K562 (cell line): ENCODE measurements around the gene LONRF2. TPM values are rescaled to one million over a fixed set of nuclear protein-coding genes. Genes with fewer than 3 reads are reported as not detected.

Source experiments
- ATAC-seq: fragments of 200-7000 bp; cut with Tn5 transposase; 3 replicates; pipeline ENCODE4 v1.9.1; 2020; ENCODE audit warnings: moderate library complexity
- BruUV-seq: library from RNA; stranded (reverse); fragments of 400-500 nt; replicated peaks from 2 replicates; lab custom pipeline; 2021; lab: Mats Ljungman, UMichigan
- CTCF ChIA-PET: fragments of 300-600 bp; formaldehyde crosslinking; extraction: SDS; loops from one replicate; lab custom pipeline; 2021; ENCODE audit warnings: low intra/inter-chr PET ratio; lab: Yijun Ruan, JAX
- POLR2A ChIA-PET: fragments of 300-600, 350-650 bp; sonication (Branson Sonifier 250); formaldehyde crosslinking; extraction: SDS; loops from one replicate; lab custom pipeline; 2021; ENCODE audit warnings: antibody characterized with exemption, inconsistent platforms; lab: Yijun Ruan, JAX
- DNase-seq, 4 experiments: peaks; one replicate each; pipeline versions ENCODE4 v3.0.0 to v3.0.0-alpha.2; 2011 to 2018; ENCODE audit warnings: low spot score in 3 of 4, mixed read lengths in 3 of 4; ENCODE audit errors: extremely low read depth in 1 of 4
- FAIRE-seq: peaks from 2 replicates; lab custom pipeline; 2011; peaks lifted over from hg19 to GRCh38; lab: Jason Lieb, UNC
- H2AFZ ChIP-seq: 2 replicates; pipeline ENCODE4 v1.6.0; 2011; ENCODE audit warnings: low read depth, low read length, control low read depth, inconsistent platforms
- H3K27ac ChIP-seq: fragments of 200-600 bp; 3 replicates; pipeline ENCODE4 v1.8.0; 2011; ENCODE audit warnings: low read depth, mild to moderate bottlenecking, control low read depth, inconsistent platforms, low read length, moderate library complexity, mixed read lengths; ENCODE audit errors: extremely low read depth
- H3K27me3 ChIP-seq, 2 experiments: fragments of 300-600 bp in 1 of 2; 2 replicates in 1 of 2; 3 replicates in 1 of 2; pipeline versions ENCODE4 v1.6.0 to v1.8.0; 2011; ENCODE audit warnings: inconsistent platforms in 2 of 2, low read length in 2 of 2, mild to moderate bottlenecking in 1 of 2, mixed read lengths in 1 of 2, moderate library complexity in 1 of 2; ENCODE audit not compliant: control insufficient read depth in 2 of 2, insufficient read depth in 2 of 2
- H3K36me3 ChIP-seq: fragments of 300-600 bp; 3 replicates; pipeline ENCODE4 v1.8.0; 2011; ENCODE audit warnings: mild to moderate bottlenecking, low read length, inconsistent platforms; ENCODE audit not compliant: control insufficient read depth, insufficient read depth
- H3K4me1 ChIP-seq, 2 experiments: fragments of 200-600 bp in 1 of 2; replicated peaks in 1 of 2; 2 replicates in 1 of 2; 3 replicates in 1 of 2; pipeline versions ENCODE4 v1.5.1 to v1.8.0; 2011; ENCODE audit warnings: inconsistent platforms in 2 of 2, low read length in 2 of 2, mild to moderate bottlenecking in 1 of 2, mixed read lengths in 1 of 2, moderate library complexity in 1 of 2; ENCODE audit not compliant: control insufficient read depth in 2 of 2, insufficient read depth in 2 of 2
- H3K4me2 ChIP-seq: 2 replicates; pipeline ENCODE4 v1.6.1; 2011; ENCODE audit warnings: low read length, control low read depth, inconsistent platforms, mixed read lengths; ENCODE audit not compliant: insufficient read depth
- H3K4me3 ChIP-seq: fragments of 200-600 bp; sonication (generic), shearing (Covaris generic); 2 replicates; pipeline ENCODE4 v1.5.1; 2016; ENCODE audit warnings: control low read depth, inconsistent platforms
- H3K79me2 ChIP-seq: fragments of 200-600 bp; 3 replicates; pipeline ENCODE4 v1.8.0; 2011; ENCODE audit warnings: low read length, inconsistent platforms; ENCODE audit not compliant: control insufficient read depth, insufficient read depth
- H3K9ac ChIP-seq, 2 experiments: 2 replicates each; pipeline versions ENCODE4 v1.6.0 to v1.6.1; 2011; ENCODE audit warnings: low read depth in 2 of 2, low read length in 2 of 2, control low read depth in 1 of 2, inconsistent platforms in 1 of 2, mild to moderate bottlenecking in 1 of 2, mixed read lengths in 1 of 2; ENCODE audit not compliant: insufficient read depth in 1 of 2
- H3K9me1 ChIP-seq: one replicate; pipeline ENCODE4 v1.6.0; 2011; ENCODE audit warnings: inconsistent platforms, mild to moderate bottlenecking, low read length, moderate library complexity; ENCODE audit not compliant: control insufficient read depth, insufficient read depth
- H3K9me3 ChIP-seq: replicated peaks from 2 replicates; pipeline ENCODE4 v1.5.1; 2011; ENCODE audit warnings: low read depth, low read length, inconsistent platforms; ENCODE audit not compliant: control insufficient read depth, insufficient read depth
- H4K20me1 ChIP-seq: replicated peaks from 2 replicates; pipeline ENCODE4 v1.6.1; 2011; ENCODE audit warnings: low read length, inconsistent platforms, mixed read lengths; ENCODE audit not compliant: control insufficient read depth, insufficient read depth
- CBX3 ChIP-seq, 2 experiments: IDR thresholded peaks; 1 replicate in 1 of 2; 2 replicates in 1 of 2; pipeline ENCODE4 v1.6.1; 2012; ENCODE audit warnings: inconsistent platforms in 2 of 2, low read length in 2 of 2, borderline replicate concordance in 1 of 2, control low read depth in 1 of 2
- EWSR1 ChIP-seq: fragments of 450-650 bp; IDR thresholded peaks from 2 replicates; pipeline ENCODE4 v1.6.1; 2018; ENCODE audit warnings: borderline replicate concordance, mild to moderate bottlenecking, low read depth, moderate library complexity; ENCODE audit not compliant: partially characterized antibody
- GTF2A2 ChIP-seq: IDR thresholded peaks from 2 replicates; pipeline ENCODE4 v1.6.1; 2016; ENCODE audit warnings: mild to moderate bottlenecking, missing genetic modification characterization, missing compliant biosample characterization
- HCFC1 ChIP-seq: IDR thresholded peaks from 2 replicates; pipeline ENCODE4 v1.6.1; 2012; ENCODE audit warnings: low read depth, low read length, improper control_type of control experiment
- KHSRP ChIP-seq: fragments of 450-650 bp; IDR thresholded peaks from 2 replicates; pipeline ENCODE4 v1.6.1; 2017
- ZBED1 ChIP-seq: IDR thresholded peaks from 2 replicates; pipeline ENCODE4 v1.6.1; 2014
- ZNF311 ChIP-seq: fragments of 250-450 bp; sonication (Bioruptor Pico); IDR thresholded peaks from 2 replicates; pipeline ENCODE4 v1.4.0; 2020; ENCODE audit warnings: mild to moderate bottlenecking, moderate library complexity
- ZNF584 ChIP-seq: fragments of 200-800 bp; sonication (Bioruptor generic); IDR thresholded peaks from 2 replicates; pipeline ENCODE4 v1.6.1; 2016; ENCODE audit warnings: low read depth, mild to moderate bottlenecking, missing genetic modification characterization, missing compliant biosample characterization
- WGBS: fragments of 100-300 bp; shearing (Covaris generic); methylation state at CpG from one replicate; pipeline ENCODE4 v1.1.6; 2016; ENCODE audit warnings: low coverage, mixed read lengths; ENCODE audit not compliant: insufficient coverage; ENCODE audit errors: missing lambda C conversion rate; 5-methylcytosine and 5-hydroxymethylcytosine counted together
- in situ Hi-C: fragments of 300-500 bp; cut with MboI; formaldehyde crosslinking; loops from 4 replicates; pipeline ENCODE4 v1.15.0; 2018; ENCODE audit warnings: inconsistent platforms, mixed read lengths
- intact Hi-C: fragments of 100-400 bp; cut with micrococcal nuclease; formaldehyde crosslinking; loops from 2 replicates; pipeline ENCODE4 v1.14.2; 2022
- polyA plus RNA-seq, 8 experiments: library from polyadenylated mRNA; depleted of rRNA in 4 of 8; stranded (reverse) in 5 of 8; unstranded in 3 of 8; fragments of >200 nt; fragmentation: Nextera tagmentation in 2 of 8; fragmentation: Illumina TruSeq in 1 of 8; extraction: Ambion mirVana in 2 of 8; extraction: Trizol in 1 of 8; gene quantifications; 2 replicates each; pipeline versions ENCODE4 v1.2.1 to v1.2.3, GENCODE V29; 2011 to 2014; ENCODE audit warnings: inconsistent platforms in 1 of 8, missing spikeins in 1 of 8
- total RNA-seq, 7 experiments: library from RNA; depleted of rRNA in 6 of 7; stranded (reverse); fragments of >200 nt in 6 of 7; fragmentation: Illumina TruSeq in 2 of 7; extraction: Trizol in 2 of 7; gene quantifications; 2 replicates each; pipeline versions ENCODE4 v1.2.1 to v1.2.3, GENCODE V29; 2011 to 2021; ENCODE audit warnings: low replicate concordance in 1 of 7
- TF ChIP-seq, protein P1 (sequence below): fragments of 250-450 bp; sonication (Bioruptor Pico); IDR thresholded peaks from 2 replicates; pipeline ENCODE4 v1.6.1; 2021; ENCODE audit warnings: mild to moderate bottlenecking
- TF ChIP-seq, protein P2 (sequence below): fragments of 250-450 bp; sonication (Bioruptor Pico); IDR thresholded peaks from 2 replicates; pipeline ENCODE4 v1.4.0; 2020

LONRF2 gene
- total and polyA plus RNA-seq, 9 of the 15 experiments (the other 6 are each of a cell fraction or from before 2014, with no cell fraction given), result 0.35 to 5.0 (median 2.7) TPM

GRCh38 chr2:100228967-100229366 is 93.3 kb downstream of the LONRF2 start (continued):
- TF ChIP-seq GTF2A2 (tag), result no peak

GRCh38 chr2:100228415-100228814 is 93.9 kb downstream of the LONRF2 start:
- POLR2A ChIA-PET, result no interaction called here
- no peak for ATAC-seq
- TF ChIP-seq EWSR1, result no peak
- no peak for TF ChIP-seq ZNF584 (CRISPR knock-in tag)
- no peak for TF ChIP-seq KHSRP
- TF ChIP-seq, protein P1, sequence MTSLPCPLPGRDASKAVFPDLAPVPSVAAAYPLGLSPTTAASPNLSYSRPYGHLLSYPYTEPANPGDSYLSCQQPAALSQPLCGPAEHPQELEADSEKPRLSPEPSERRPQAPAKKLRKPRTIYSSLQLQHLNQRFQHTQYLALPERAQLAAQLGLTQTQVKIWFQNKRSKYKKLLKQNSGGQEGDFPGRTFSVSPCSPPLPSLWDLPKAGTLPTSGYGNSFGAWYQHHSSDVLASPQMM (CRISPR knock-in tag), result no peak
- TF ChIP-seq ZNF311 (CRISPR knock-in tag), result no peak
- no peak for TF ChIP-seq ZBED1
- TF ChIP-seq, protein P2, sequence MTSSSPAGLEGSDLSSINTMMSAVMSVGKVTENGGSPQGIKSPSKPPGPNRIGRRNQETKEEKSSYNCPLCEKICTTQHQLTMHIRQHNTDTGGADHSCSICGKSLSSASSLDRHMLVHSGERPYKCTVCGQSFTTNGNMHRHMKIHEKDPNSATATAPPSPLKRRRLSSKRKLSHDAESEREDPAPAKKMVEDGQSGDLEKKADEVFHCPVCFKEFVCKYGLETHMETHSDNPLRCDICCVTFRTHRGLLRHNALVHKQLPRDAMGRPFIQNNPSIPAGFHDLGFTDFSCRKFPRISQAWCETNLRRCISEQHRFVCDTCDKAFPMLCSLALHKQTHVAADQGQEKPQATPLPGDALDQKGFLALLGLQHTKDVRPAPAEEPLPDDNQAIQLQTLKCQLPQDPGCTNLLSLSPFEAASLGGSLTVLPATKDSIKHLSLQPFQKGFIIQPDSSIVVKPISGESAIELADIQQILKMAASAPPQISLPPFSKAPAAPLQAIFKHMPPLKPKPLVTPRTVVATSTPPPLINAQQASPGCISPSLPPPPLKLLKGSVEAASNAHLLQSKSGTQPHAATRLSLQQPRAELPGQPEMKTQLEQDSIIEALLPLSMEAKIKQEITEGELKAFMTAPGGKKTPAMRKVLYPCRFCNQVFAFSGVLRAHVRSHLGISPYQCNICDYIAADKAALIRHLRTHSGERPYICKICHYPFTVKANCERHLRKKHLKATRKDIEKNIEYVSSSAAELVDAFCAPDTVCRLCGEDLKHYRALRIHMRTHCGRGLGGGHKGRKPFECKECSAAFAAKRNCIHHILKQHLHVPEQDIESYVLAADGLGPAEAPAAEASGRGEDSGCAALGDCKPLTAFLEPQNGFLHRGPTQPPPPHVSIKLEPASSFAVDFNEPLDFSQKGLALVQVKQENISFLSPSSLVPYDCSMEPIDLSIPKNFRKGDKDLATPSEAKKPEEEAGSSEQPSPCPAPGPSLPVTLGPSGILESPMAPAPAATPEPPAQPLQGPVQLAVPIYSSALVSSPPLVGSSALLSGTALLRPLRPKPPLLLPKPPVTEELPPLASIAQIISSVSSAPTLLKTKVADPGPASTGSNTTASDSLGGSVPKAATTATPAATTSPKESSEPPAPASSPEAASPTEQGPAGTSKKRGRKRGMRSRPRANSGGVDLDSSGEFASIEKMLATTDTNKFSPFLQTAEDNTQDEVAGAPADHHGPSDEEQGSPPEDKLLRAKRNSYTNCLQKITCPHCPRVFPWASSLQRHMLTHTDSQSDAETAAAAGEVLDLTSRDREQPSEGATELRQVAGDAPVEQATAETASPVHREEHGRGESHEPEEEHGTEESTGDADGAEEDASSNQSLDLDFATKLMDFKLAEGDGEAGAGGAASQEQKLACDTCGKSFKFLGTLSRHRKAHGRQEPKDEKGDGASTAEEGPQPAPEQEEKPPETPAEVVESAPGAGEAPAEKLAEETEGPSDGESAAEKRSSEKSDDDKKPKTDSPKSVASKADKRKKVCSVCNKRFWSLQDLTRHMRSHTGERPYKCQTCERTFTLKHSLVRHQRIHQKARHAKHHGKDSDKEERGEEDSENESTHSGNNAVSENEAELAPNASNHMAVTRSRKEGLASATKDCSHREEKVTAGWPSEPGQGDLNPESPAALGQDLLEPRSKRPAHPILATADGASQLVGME (CRISPR knock-in tag), result no peak
- no peak for TF ChIP-seq CBX3 (IDR thresholded peaks at IDR 0.05; ENCODE audit: borderline replicate concordance in 1 of 2, low read length in 2 of 2)
- TF ChIP-seq HCFC1, result no peak

More at GRCh38 chr2:100228415-100228814, 93.9 kb downstream of the LONRF2 start:
- Histone ChIP-seq H3K27me3 (peaks cover 0 to 11% of the 10 kb centered on the region in 2 experiments; a peak in 3 of 5 replicates), H4K20me1 (no peaks in the 10 kb centered on the region), H3K9me1 (no peaks in the 10 kb centered on the region), H3K4me2 (no peak overlapping the region), H3K27ac (no peak overlapping the region), H3K4me1 (no peaks in the 10 kb centered on the region), H3K36me3 (no peaks in the 10 kb centered on the region), H3K9me3 (no peaks in the 10 kb centered on the region), H3K4me3 (no peak overlapping the region), H3K79me2 (no peaks in the 10 kb centered on the region), H3K9ac (no peak overlapping the region), H2AFZ (no peak overlapping the region)
- CTCF ChIA-PET, result no interaction called here
- intact Hi-C loops (no loop called here), in situ Hi-C loops (loop anchor here (25.0 kb wide), 1 partner anchor 516 kb away; no protein-coding TSS in a partner anchor)
- no TSS peak for BruUV-seq
- DNase-seq (no peak), FAIRE-seq (no peak)
- 11% methylated on average over 3 of the region's 3 CpGs for WGBS
